ENCODE measurements around the gene ZDHHC9. TPM values are rescaled to one million over a fixed set of nuclear protein-coding genes. Genes with fewer than 3 reads are reported as not detected.

The ZDHHC9 gene
- total and polyA plus RNA-seq, 2 of the 4 experiments (the other 2 are of a cell fraction) = 17.7 to 28.4 TPM

DNA sequence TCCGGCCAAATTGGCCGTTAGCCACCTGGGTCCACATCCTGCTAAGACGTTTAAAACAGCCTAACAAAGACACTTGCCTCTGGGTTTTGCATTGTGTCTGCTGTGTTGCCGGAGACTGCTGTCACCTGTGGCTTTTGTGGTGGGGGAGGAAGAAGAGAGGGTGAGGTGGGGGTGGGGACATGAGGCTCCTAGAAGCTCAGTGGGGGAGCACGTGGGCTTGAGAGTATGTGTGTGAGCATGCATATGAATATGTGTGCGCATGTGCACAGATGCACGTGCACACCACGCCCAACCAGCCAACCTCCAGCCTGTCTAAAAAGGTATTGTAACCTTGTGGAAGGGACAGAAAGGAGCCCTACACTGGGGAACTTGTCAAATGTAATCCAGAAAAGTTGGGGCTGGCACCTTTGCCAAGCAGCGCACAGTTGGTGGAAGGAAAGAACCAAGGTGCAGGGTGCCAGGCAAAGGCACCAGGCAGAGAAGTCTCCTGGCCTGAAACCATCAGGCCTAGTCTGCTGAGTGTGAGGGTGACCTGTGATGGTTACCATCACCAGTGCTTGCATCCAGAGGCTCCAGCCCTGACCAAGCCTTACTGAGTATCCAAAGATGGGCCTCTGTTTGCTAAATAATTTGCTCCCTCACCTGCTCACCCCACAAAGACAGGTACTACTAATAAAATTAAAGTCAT lies 74.1 kb downstream of the ZDHHC9 start:
- H3K23ac ChIP-seq (ENCODE audit: low read depth, low read length) = no peak overlapping the region
- H3K4me1 ChIP-seq (ENCODE audit: control insufficient read depth, insufficient read depth, low read length) = no peaks in the 10 kb centered on the region
- in situ Hi-C loops (cut with MboI; ENCODE audit: low sequenced_read_pairs) (no loop called here), dilution Hi-C loops (cut with HindIII; ENCODE audit: low sequenced_read_pairs, unreplicated experiment) (no loop called here), intact Hi-C loops (cut with micrococcal nuclease) (no loop called here)
- no peak overlapping the region for H4K91ac ChIP-seq (ENCODE audit: insufficient read depth, low read depth, low read length)
- H2BK20ac ChIP-seq (ENCODE audit: low read depth, low read length) = no peak overlapping the region
- no peak for ATAC-seq (ENCODE audit: low read depth)
- no peak overlapping the region for H4K8ac ChIP-seq (ENCODE audit: low read depth in 2 of 2, low read length in 2 of 2)
- H2BK120ac ChIP-seq (ENCODE audit: low read depth, low read length) = no peak overlapping the region
- H3K56ac ChIP-seq (ENCODE audit: extremely low read depth, insufficient read depth, low read length) = no peak overlapping the region
- ChIA-PET CTCF (no interaction called here), POLR2A (ENCODE audit: unreplicated experiment) (no interaction called here)
- peaks cover 10% of the 10 kb centered on the region for H3K27me3 ChIP-seq (ENCODE audit: control insufficient read depth, insufficient read depth, low read length)
- H4K20me1 ChIP-seq (ENCODE audit: insufficient read depth, low read length) = no peaks in the 10 kb centered on the region
- whole genome bisulfite sequencing, 2 experiments (ENCODE audit: extremely low coverage in 2 of 2, insufficient read length in 1 of 2) = 94% methylated on average over 3 of the region's 9 CpGs; no CpG with 5 or more reads in 1 of the 2 experiments
- H3K36me3 ChIP-seq (ENCODE audit: control insufficient read depth, insufficient read depth, low read length) = no peaks in the 10 kb centered on the region
- TF ChIP-seq RAD21 (IDR thresholded peaks at IDR 0.05; ENCODE audit: low read length) (no peak), NFE2L2 (IDR thresholded peaks at IDR 0.05; ENCODE audit: low read depth, low read length) (no peak), BHLHE40 (IDR thresholded peaks at IDR 0.05; ENCODE audit: low read depth, low read length) (no peak), POLR2A (IDR thresholded peaks at IDR 0.05; ENCODE audit: low read depth, low read length) (no peak), MXI1 (IDR thresholded peaks at IDR 0.05; ENCODE audit: borderline replicate concordance, low read depth, low read length) (no peak), FOS (IDR thresholded peaks at IDR 0.05; ENCODE audit: low read depth, low read length) (no peak), RFX5 (IDR thresholded peaks at IDR 0.05; ENCODE audit: low read depth, low read length) (no peak), RCOR1 (IDR thresholded peaks at IDR 0.05; ENCODE audit: insufficient replicate concordance, low read length) (no peak)
- TF ChIP-seq, protein P1, sequence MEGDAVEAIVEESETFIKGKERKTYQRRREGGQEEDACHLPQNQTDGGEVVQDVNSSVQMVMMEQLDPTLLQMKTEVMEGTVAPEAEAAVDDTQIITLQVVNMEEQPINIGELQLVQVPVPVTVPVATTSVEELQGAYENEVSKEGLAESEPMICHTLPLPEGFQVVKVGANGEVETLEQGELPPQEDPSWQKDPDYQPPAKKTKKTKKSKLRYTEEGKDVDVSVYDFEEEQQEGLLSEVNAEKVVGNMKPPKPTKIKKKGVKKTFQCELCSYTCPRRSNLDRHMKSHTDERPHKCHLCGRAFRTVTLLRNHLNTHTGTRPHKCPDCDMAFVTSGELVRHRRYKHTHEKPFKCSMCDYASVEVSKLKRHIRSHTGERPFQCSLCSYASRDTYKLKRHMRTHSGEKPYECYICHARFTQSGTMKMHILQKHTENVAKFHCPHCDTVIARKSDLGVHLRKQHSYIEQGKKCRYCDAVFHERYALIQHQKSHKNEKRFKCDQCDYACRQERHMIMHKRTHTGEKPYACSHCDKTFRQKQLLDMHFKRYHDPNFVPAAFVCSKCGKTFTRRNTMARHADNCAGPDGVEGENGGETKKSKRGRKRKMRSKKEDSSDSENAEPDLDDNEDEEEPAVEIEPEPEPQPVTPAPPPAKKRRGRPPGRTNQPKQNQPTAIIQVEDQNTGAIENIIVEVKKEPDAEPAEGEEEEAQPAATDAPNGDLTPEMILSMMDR (conservative IDR thresholded peaks at IDR 0.05; ENCODE audit: low read depth, low read length) = no peak
- TF ChIP-seq, protein P2, sequence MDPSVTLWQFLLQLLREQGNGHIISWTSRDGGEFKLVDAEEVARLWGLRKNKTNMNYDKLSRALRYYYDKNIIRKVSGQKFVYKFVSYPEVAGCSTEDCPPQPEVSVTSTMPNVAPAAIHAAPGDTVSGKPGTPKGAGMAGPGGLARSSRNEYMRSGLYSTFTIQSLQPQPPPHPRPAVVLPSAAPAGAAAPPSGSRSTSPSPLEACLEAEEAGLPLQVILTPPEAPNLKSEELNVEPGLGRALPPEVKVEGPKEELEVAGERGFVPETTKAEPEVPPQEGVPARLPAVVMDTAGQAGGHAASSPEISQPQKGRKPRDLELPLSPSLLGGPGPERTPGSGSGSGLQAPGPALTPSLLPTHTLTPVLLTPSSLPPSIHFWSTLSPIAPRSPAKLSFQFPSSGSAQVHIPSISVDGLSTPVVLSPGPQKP (IDR thresholded peaks at IDR 0.05; ENCODE audit: borderline replicate concordance, low read depth, low read length) = no peak
- H3K14ac ChIP-seq (replicated peaks; ENCODE audit: low read depth, low read length) = no peak overlapping the region
- H4K5ac ChIP-seq (ENCODE audit: low read depth, low read length) = no peak overlapping the region
- H2BK5ac ChIP-seq (ENCODE audit: low read depth, low read length, poor library complexity, severe bottlenecking) = no peak overlapping the region
- no TSS peak for BruUV-seq (replicated peaks)
- no peaks in the 10 kb centered on the region for H3K79me1 ChIP-seq (ENCODE audit: low read depth in 1 of 2, low read length in 2 of 2)
- H3K18ac ChIP-seq (ENCODE audit: low read depth, low read length) = no peak overlapping the region
- H3K4ac ChIP-seq (ENCODE audit: low read depth, low read length) = no peak overlapping the region
- no peaks in the 10 kb centered on the region for H3K9me1 ChIP-seq (ENCODE audit: insufficient read depth, low read length)
- no peak overlapping the region for H3K9ac ChIP-seq (ENCODE audit: low read depth, low read length)
- H2AK9ac ChIP-seq (replicated peaks; ENCODE audit: low read depth, low read length, poor library complexity) = no peak overlapping the region
- H2AFZ ChIP-seq (replicated peaks; ENCODE audit: low read length, poor library complexity) = no peak overlapping the region
- no peaks in the 10 kb centered on the region for H3K9me3 ChIP-seq (ENCODE audit: control insufficient read depth, insufficient read depth, low read length)
- no peak overlapping the region for H2BK15ac ChIP-seq (ENCODE audit: low read depth, low read length)
- H3K4me3 ChIP-seq (ENCODE audit: insufficient read depth, low read depth, low read length) = no peak overlapping the region
- no peak overlapping the region for H3K27ac ChIP-seq (ENCODE audit: insufficient read depth, low read length)
- DNase-seq = no peak
- H3K4me2 ChIP-seq (ENCODE audit: low read depth, low read length) = no peak overlapping the region
- H2AK5ac ChIP-seq (ENCODE audit: low read depth, low read length) = no peak overlapping the region

Data from IMR-90 (cell line).